ENCODE data around the gene SLCO1B3. TPM values are rescaled to one million over a fixed set of nuclear protein-coding genes. Genes with fewer than 3 reads are reported as not detected.

Gene SLCO1B3
- total and polyA plus RNA-seq, 7 donors = 0.32 TPM; not detected in 6

- TF ChIP-seq POLR2AphosphoS5 (IDR thresholded peaks at IDR 0.05) (no peak), CTCF (IDR thresholded peaks at IDR 0.05) (no peak), EP300 (IDR thresholded peaks at IDR 0.05) (no peak), POLR2A (IDR thresholded peaks at IDR 0.05) (no peak)
- H3K27me3 ChIP-seq = no peaks in the 10 kb centered on the region
- no peak overlapping the region for H3K4me3 ChIP-seq
- no peaks in the 10 kb centered on the region for H3K36me3 ChIP-seq
- no peaks in the 10 kb centered on the region for H3K4me1 ChIP-seq
- H3K9me3 ChIP-seq = no peaks in the 10 kb centered on the region
- 95% methylated on average over 3 of the region's 3 CpGs for WGBS, 2 donors
- intact Hi-C loops (cut with DNase I) = no loop called here
- no peak for DNase-seq
- H3K27ac ChIP-seq = no peak overlapping the region
These were observed 19.4 kb downstream of the SLCO1B3 start for GRCh38 chr12:20829919-20830318.

- no peak overlapping the region for H3K4me3 ChIP-seq
- H3K36me3 ChIP-seq = no peaks in the 10 kb centered on the region
- no peaks in the 10 kb centered on the region for H3K27me3 ChIP-seq
- H3K9me3 ChIP-seq = no peaks in the 10 kb centered on the region
- intact Hi-C loops (cut with DNase I) = no loop called here
- TF ChIP-seq CTCF (IDR thresholded peaks at IDR 0.05) (no peak), POLR2A (IDR thresholded peaks at IDR 0.05) (no peak), POLR2AphosphoS5 (IDR thresholded peaks at IDR 0.05) (no peak), EP300 (IDR thresholded peaks at IDR 0.05) (no peak)
- 60 to 75% methylated on average over 1 of the region's 1 CpG for WGBS, 2 donors
- no peaks in the 10 kb centered on the region for H3K4me1 ChIP-seq
- no peak for DNase-seq
- no peak overlapping the region for H3K27ac ChIP-seq
These were observed 20.0 kb downstream of the SLCO1B3 start for GRCh38 chr12:20830456-20830855.

- Histone ChIP-seq H3K27ac (no peak overlapping the region), H3K36me3 (no peaks in the 10 kb centered on the region), H3K4me1 (no peaks in the 10 kb centered on the region), H3K4me3 (no peak overlapping the region), H3K9me3 (no peaks in the 10 kb centered on the region), H3K27me3 (no peaks in the 10 kb centered on the region)
- 37 to 71% methylated on average over 4 of the region's 4 CpGs for WGBS, 2 donors
- TF ChIP-seq EP300 (IDR thresholded peaks at IDR 0.05) (no peak), POLR2AphosphoS5 (IDR thresholded peaks at IDR 0.05) (no peak), CTCF (IDR thresholded peaks at IDR 0.05) (no peak), POLR2A (IDR thresholded peaks at IDR 0.05) (no peak)
- no peak for DNase-seq
- intact Hi-C loops (cut with DNase I) = no loop called here
These were observed 22.4 kb downstream of the SLCO1B3 start for GRCh38 chr12:20832911-20833310.

GRCh38 chr12:20852649-20853048 lies 42.1 kb downstream of the SLCO1B3 start:
- no peak for DNase-seq
- TF ChIP-seq EP300 (IDR thresholded peaks at IDR 0.05) (no peak), POLR2AphosphoS5 (IDR thresholded peaks at IDR 0.05) (no peak), POLR2A (IDR thresholded peaks at IDR 0.05) (no peak), CTCF (IDR thresholded peaks at IDR 0.05) (no peak)
- no peaks in the 10 kb centered on the region for H3K36me3 ChIP-seq
- H3K4me1 ChIP-seq = no peaks in the 10 kb centered on the region
- H3K9me3 ChIP-seq = no peaks in the 10 kb centered on the region
- H3K4me3 ChIP-seq = no peak overlapping the region
- H3K27ac ChIP-seq = no peak overlapping the region
- intact Hi-C loops (cut with DNase I) = no loop called here
- no peaks in the 10 kb centered on the region for H3K27me3 ChIP-seq

GRCh38 chr12:20863056-20863455 lies 52.6 kb downstream of the SLCO1B3 start:
- Histone ChIP-seq H3K4me1 (no peaks in the 10 kb centered on the region), H3K27ac (no peak overlapping the region), H3K4me3 (no peak overlapping the region), H3K36me3 (no peaks in the 10 kb centered on the region), H3K27me3 (no peaks in the 10 kb centered on the region), H3K9me3 (no peaks in the 10 kb centered on the region)
- 85 to 86% methylated on average over 3 of the region's 3 CpGs for WGBS, 2 donors
- TF ChIP-seq EP300 (IDR thresholded peaks at IDR 0.05) = no peak
- TF ChIP-seq CTCF (IDR thresholded peaks at IDR 0.05) = no peak
- no peak for TF ChIP-seq POLR2A (IDR thresholded peaks at IDR 0.05)
- no peak for TF ChIP-seq POLR2AphosphoS5 (IDR thresholded peaks at IDR 0.05)
- DNase-seq = no peak
- intact Hi-C loops (cut with DNase I) = no loop called here

All from sigmoid colon (tissue), 7 donors.